Right lobe of liver (tissue), 4 donors: ENCODE measurements around the gene CDT1.

Source experiments
- CTCF ChIP-seq, 4 donors: fragments of 200-600 bp in 3 of 4; fragments of 450-650 bp in 1 of 4; IDR thresholded peaks; one replicate each; pipeline versions ENCODE4 v1.5.1 to v1.8.0; 2016 to 2022; ENCODE audit warnings: antibody characterized with exemption in 4 of 4, mild to moderate bottlenecking in 2 of 4
- POLR2A ChIP-seq: fragments of 450-650 bp; IDR thresholded peaks from one replicate; pipeline ENCODE4 v1.6.1; 2017; ENCODE audit warnings: antibody characterized with exemption, mild to moderate bottlenecking
- donor health status: DM: no; HTN: no; CAD: no.
- donor health status: DM: no; HTN: no; CAD: no.
- donor health status: DM: no; HTN: yes; CAD: no.

DNA sequence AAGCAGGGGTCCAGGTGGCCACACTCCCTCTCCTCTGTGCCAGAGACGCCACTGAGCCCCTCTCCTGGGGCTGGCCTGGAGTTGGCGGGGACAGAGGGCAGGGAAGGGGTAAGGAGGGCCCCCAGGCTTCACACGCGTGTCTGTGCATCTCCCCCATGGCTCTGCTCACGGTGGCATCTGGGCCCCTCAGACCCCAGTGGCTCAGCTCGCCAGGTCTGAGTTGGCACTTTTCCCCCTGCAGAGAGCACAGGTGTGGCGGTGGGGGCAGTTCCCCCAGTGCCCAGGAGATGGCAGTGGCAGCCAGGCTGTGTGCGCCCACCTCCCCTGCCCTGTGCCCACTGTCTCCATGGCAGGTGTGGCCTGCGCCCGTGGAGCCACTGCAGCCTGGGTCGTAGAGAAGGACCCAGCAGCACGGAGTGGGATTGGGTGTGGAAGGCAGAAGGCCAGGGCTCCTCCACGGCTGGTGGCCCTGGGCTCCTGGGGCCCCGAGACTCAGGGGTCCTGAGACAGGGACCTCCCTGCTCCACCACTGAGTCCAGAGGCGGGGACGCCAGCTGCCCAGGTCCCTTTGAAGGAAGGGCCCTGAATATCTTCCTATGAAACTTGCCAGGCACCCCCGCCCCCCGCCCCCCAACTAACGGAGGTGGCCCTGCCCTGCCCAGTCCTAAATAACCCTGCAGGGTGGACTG lies 12.5 kb downstream of the CDT1 start:
- TF ChIP-seq CTCF (IDR thresholded peaks at IDR 0.05) (peak; percentile 67 to 78 (median 72)), POLR2A (no peak)
